HG02571 (cell line): ENCODE data around the gene ALPI.

Experiments used
- ATAC-seq: cut with Tn5 transposase; IDR thresholded peaks from one replicate; pipeline ENCODE4 v1.9.1; 2021; ENCODE audit warnings: mild to moderate bottlenecking, moderate library complexity; ENCODE audit not compliant: unreplicated experiment

ALPI gene

GRCh38 chr2:232483923-232484627, 28.1 kb downstream of the ALPI start:
- no peak for ATAC-seq

GRCh38 chr2:232484628-232485347, 28.8 kb downstream of the ALPI start:
- no peak for ATAC-seq

- no peak for ATAC-seq
Measured at GRCh38 chr2:232485348-232485756, 29.4 kb downstream of the ALPI start.

GRCh38 chr2:232485757-232486557, 30.0 kb downstream of the ALPI start:
- no peak for ATAC-seq

- ATAC-seq = no peak
Measured at GRCh38 chr2:232486558-232487384, 30.8 kb downstream of the ALPI start.

- no peak for ATAC-seq
Measured at GRCh38 chr2:232487385-232488096, 31.6 kb downstream of the ALPI start, which contains the start of gene ECEL1. ECEL1 (minus strand) TSS chr2:232487834; CDS start chr2:232486653, 1,181 bp downstream.

GRCh38 chr2:232488097-232488711, 32.3 kb downstream of the ALPI start:
- no peak for ATAC-seq

- no peak for ATAC-seq
Measured at GRCh38 chr2:232488721-232489300, 32.9 kb downstream of the ALPI start.

- ATAC-seq = no peak
Measured at GRCh38 chr2:232489516-232490220, 33.7 kb downstream of the ALPI start.

- ATAC-seq = no peak
Measured at GRCh38 chr2:232490221-232491138, 34.5 kb downstream of the ALPI start.

GRCh38 chr2:232491139-232491780, 35.3 kb downstream of the ALPI start:
- ATAC-seq = no peak

GRCh38 chr2:232492236-232492848, 36.4 kb downstream of the ALPI start:
- ATAC-seq = no peak

GRCh38 chr2:232492963-232493700, 37.2 kb downstream of the ALPI start:
- ATAC-seq = no peak

- no peak for ATAC-seq
Measured at GRCh38 chr2:232493701-232494474, 37.9 kb downstream of the ALPI start.

GRCh38 chr2:232494542-232494941, 38.6 kb downstream of the ALPI start:
- no peak for ATAC-seq
